CD8-positive, alpha-beta memory T cell (primary cell): ENCODE data around the gene TAF3. TPM values are rescaled to one million over a fixed set of nuclear protein-coding genes. Genes with fewer than 3 reads are reported as not detected.
"Not testable (repeated sequence)": the region's sequence is repeated elsewhere in the genome, so short reads cannot be mapped to it uniquely, and the experiment has no call there.

Experiments used
- CTCF ChIA-PET: fragments of 350-600 bp; sonication (Branson Sonifier 250); formaldehyde crosslinking; loops from one replicate; lab custom pipeline; 2021; ENCODE audit warnings: antibody characterized with exemption; lab: Charles Lee
- POLR2A ChIA-PET: fragments of 350-600 bp; sonication (Branson Sonifier 250); formaldehyde crosslinking; loops from one replicate; lab custom pipeline; 2021; ENCODE audit warnings: antibody characterized with exemption; lab: Charles Lee
- DNase-seq, 5 donors: peaks; one replicate each; pipeline versions ENCODE4 v3.0.0 to v3.0.0-alpha.2; 2020 to 2022; ENCODE audit warnings: mixed read lengths in 1 of 5
- H3K27ac ChIP-seq: one replicate; pipeline ENCODE4 v1.7.0; 2013; ENCODE audit warnings: low read depth, mild to moderate bottlenecking, low read length, moderate library complexity
- H3K27me3 ChIP-seq: 2 replicates; pipeline ENCODE4 v1.7.0; 2013; ENCODE audit warnings: low read length, mild to moderate bottlenecking; ENCODE audit not compliant: insufficient read depth, poor library complexity, severe bottlenecking
- H3K36me3 ChIP-seq: 2 replicates; pipeline ENCODE4 v1.7.0; 2013; ENCODE audit warnings: mild to moderate bottlenecking, low read length, moderate library complexity; ENCODE audit not compliant: insufficient read depth
- H3K4me1 ChIP-seq: 2 replicates; pipeline ENCODE4 v1.7.0; 2013; ENCODE audit warnings: mild to moderate bottlenecking, low read length, moderate library complexity; ENCODE audit not compliant: insufficient read depth
- H3K4me3 ChIP-seq: 2 replicates; pipeline ENCODE4 v1.7.0; 2013; ENCODE audit warnings: mild to moderate bottlenecking, low read length
- H3K9me3 ChIP-seq: 2 replicates; pipeline ENCODE4 v1.7.0; 2013; ENCODE audit warnings: mild to moderate bottlenecking, low read length
- H3K27ac Mint-ChIP-seq, 8 donors: one replicate each; pipeline ENCODE4 v1.8.0; 2020 to 2021; ENCODE audit warnings: mixed read lengths in 8 of 8, mild to moderate bottlenecking in 6 of 8, inconsistent platforms in 3 of 8, moderate library complexity in 3 of 8
- H3K27me3 Mint-ChIP-seq, 2 donors: one replicate each; pipeline ENCODE4 v1.8.0; 2020 to 2021; ENCODE audit warnings: mixed read lengths in 2 of 2, mild to moderate bottlenecking in 1 of 2, moderate library complexity in 1 of 2
- H3K36me3 Mint-ChIP-seq, 3 donors: one replicate each; pipeline ENCODE4 v1.8.0; 2020 to 2021; ENCODE audit warnings: mixed read lengths in 3 of 3, inconsistent platforms in 1 of 3, mild to moderate bottlenecking in 1 of 3
- H3K4me1 Mint-ChIP-seq, 3 donors: one replicate each; pipeline ENCODE4 v1.8.0; 2020 to 2021; ENCODE audit warnings: mixed read lengths in 3 of 3, inconsistent platforms in 1 of 3, mild to moderate bottlenecking in 1 of 3
- H3K4me3 Mint-ChIP-seq, 7 donors: one replicate each; pipeline ENCODE4 v1.8.0; 2020 to 2021; ENCODE audit warnings: mixed read lengths in 7 of 7, mild to moderate bottlenecking in 6 of 7, moderate library complexity in 4 of 7, inconsistent platforms in 2 of 7
- H3K9me3 Mint-ChIP-seq, 5 donors: one replicate each; pipeline ENCODE4 v1.8.0; 2020 to 2022; ENCODE audit warnings: mixed read lengths in 5 of 5, mild to moderate bottlenecking in 3 of 5, moderate library complexity in 2 of 5, inconsistent platforms in 1 of 5
- polyA plus RNA-seq: library from polyadenylated mRNA; unstranded; fragments of 300-500 nt; fragmentation: Illumina TruSeq; gene quantifications from one replicate; pipeline ENCODE4 v1.2.3, GENCODE V29; 2021
- total RNA-seq, 2 experiments: library from RNA; stranded (reverse); gene quantifications; one replicate each; pipeline ENCODE4 v1.2.3, GENCODE V29; 2021

TAF3 gene
- total RNA-seq (10 to 100 TPM; 22.5 to 22.6 TPM), polyA plus RNA-seq (16.9 TPM)

- peaks cover 35 to 51% (median 44%) of the 10 kb centered on the region in 3 donors for H3K4me1 Mint-ChIP-seq
- Histone ChIP-seq H3K4me3 (peak within 1 kb of the TSS; percentile 87), H3K27ac (peak within 1 kb of the TSS; percentile 59), H3K27me3 (no peaks in the 10 kb centered on the region), H3K4me1 (peaks cover 23% of the 10 kb centered on the region), H3K9me3 (no peaks in the 10 kb centered on the region), H3K36me3 (no peaks in the 10 kb centered on the region)
- H3K27me3 Mint-ChIP-seq = peaks cover 0 to 8% of the 10 kb centered on the region in 2 donors
- peaks cover 0 to 31% (median 2%) of the 10 kb centered on the region in 3 donors for H3K36me3 Mint-ChIP-seq
- POLR2A ChIA-PET = interaction anchor here (0.5 to 4.0 kb wide), 4 partner anchors 10 to 365 kb away, joined by 4 to 39 read pairs (median 6); partner anchors contain the start of genes ATP5F1C and KIN
- no peaks in the 10 kb centered on the region for H3K9me3 Mint-ChIP-seq
- peak within 1 kb of the TSS; percentile 94 to 100 (median 97) for H3K4me3 Mint-ChIP-seq
- H3K27ac Mint-ChIP-seq = peak within 1 kb of the TSS; percentile 79 to 96 (median 90)
- peak; percentile 86 to 93 (median 87) for DNase-seq
- CTCF ChIA-PET = interaction anchor here (1.3 to 3.4 kb wide), 3 partner anchors 19 to 31 kb away, joined by 3 to 12 read pairs (median 3); partner anchors contain the start of genes ATP5F1C and KIN
Observed at GRCh38 chr10:7818295-7819120, at the start of gene TAF3. TSS of gene TAF3 (plus strand) at chr10:7818505. CDS start at chr10:7818710, 205 bp downstream.

- Histone ChIP-seq H3K4me1 (no peaks in the 10 kb centered on the region), H3K27me3 (no peaks in the 10 kb centered on the region), H3K9me3 (no peaks in the 10 kb centered on the region), H3K27ac (no peak overlapping the region), H3K4me3 (no peak overlapping the region), H3K36me3 (peaks cover 18% of the 10 kb centered on the region)
- peaks cover 10 to 83% (median 27%) of the 10 kb centered on the region in 3 donors for H3K36me3 Mint-ChIP-seq
- ChIA-PET POLR2A (no interaction called here), CTCF (no interaction called here)
- peak overlapping the region in 1 of 8 donors; percentile 29 for H3K27ac Mint-ChIP-seq
- DNase-seq = no peak
- H3K27me3 Mint-ChIP-seq = peaks cover 0 to 1% of the 10 kb centered on the region in 2 donors
- no peaks in the 10 kb centered on the region for H3K9me3 Mint-ChIP-seq
- peaks cover 0 to 2% (median 0%) of the 10 kb centered on the region in 3 donors for H3K4me1 Mint-ChIP-seq
- H3K4me3 Mint-ChIP-seq = no peak overlapping the region
Observed at GRCh38 chr10:7773845-7774801, 44.2 kb upstream of the TAF3 start.

GRCh38 chr10:7776777-7777176 is 41.5 kb upstream of the TAF3 start:
- Mint-ChIP-seq H3K9me3 (no peaks in the 10 kb centered on the region), H3K27me3 (peaks cover 0 to under 1% of the 10 kb centered on the region in 2 donors), H3K4me3 (no peak overlapping the region), H3K36me3 (peaks cover 14 to 81% (median 32%) of the 10 kb centered on the region in 3 donors), H3K4me1 (peaks cover 6 to 7% (median 6%) of the 10 kb centered on the region in 3 donors), H3K27ac (no peak overlapping the region)
- ChIA-PET POLR2A (interaction anchor here (0.6 to 0.7 kb wide), 2 partner anchors 11 to 34 kb away, joined by 3 to 7 read pairs; partner anchors contain the start of genes ATP5F1C and KIN), CTCF (interaction anchor here (0.6 kb wide), 1 partner anchor 751 kb away, joined by 3 read pairs; no protein-coding TSS in a partner anchor)
- Histone ChIP-seq H3K9me3 (no peaks in the 10 kb centered on the region), H3K4me3 (no peak overlapping the region), H3K27me3 (no peaks in the 10 kb centered on the region), H3K36me3 (peaks cover 28% of the 10 kb centered on the region), H3K4me1 (no peaks in the 10 kb centered on the region), H3K27ac (no peak overlapping the region)
- no peak for DNase-seq

GRCh38 chr10:7782194-7782593 is 36.1 kb upstream of the TAF3 start:
- H3K27ac Mint-ChIP-seq, H3K9me3 ChIP-seq, DNase-seq, CTCF ChIA-PET, H3K27ac ChIP-seq, H3K27me3 Mint-ChIP-seq, POLR2A ChIA-PET, H3K9me3 Mint-ChIP-seq, H3K4me3 ChIP-seq, H3K27me3 ChIP-seq, H3K4me3 Mint-ChIP-seq: not testable (repeated sequence)
- Mint-ChIP-seq H3K36me3 (peaks cover 8 to 51% (median 22%) of the 10 kb centered on the region in 3 donors), H3K4me1 (peaks cover 32 to 35% (median 33%) of the 10 kb centered on the region in 3 donors)
- Histone ChIP-seq H3K4me1 (peaks cover 10% of the 10 kb centered on the region), H3K36me3 (peaks cover 15% of the 10 kb centered on the region)

GRCh38 chr10:7786430-7786829 is 31.9 kb upstream of the TAF3 start:
- Histone ChIP-seq H3K27me3 (no peaks in the 10 kb centered on the region), H3K9me3 (no peaks in the 10 kb centered on the region), H3K36me3 (no peaks in the 10 kb centered on the region), H3K4me1 (peaks cover 35% of the 10 kb centered on the region), H3K4me3 (no peak overlapping the region), H3K27ac (no peak overlapping the region)
- peaks cover 52 to 59% (median 57%) of the 10 kb centered on the region in 3 donors for H3K4me1 Mint-ChIP-seq
- peaks cover 0 to 27% (median 6%) of the 10 kb centered on the region in 3 donors for H3K36me3 Mint-ChIP-seq
- DNase-seq = no peak
- POLR2A ChIA-PET = no interaction called here
- H3K27me3 Mint-ChIP-seq = no peaks in the 10 kb centered on the region
- CTCF ChIA-PET = no interaction called here
- H3K9me3 Mint-ChIP-seq = no peaks in the 10 kb centered on the region
- H3K27ac Mint-ChIP-seq = peak overlapping the region in 3 of 8 donors; percentile 12 to 24 (median 24)
- no peak overlapping the region for H3K4me3 Mint-ChIP-seq

- Histone ChIP-seq H3K36me3 (no peaks in the 10 kb centered on the region), H3K4me1 (peaks cover 43% of the 10 kb centered on the region), H3K9me3 (no peaks in the 10 kb centered on the region), H3K27ac (peak overlapping the region; percentile 77), H3K27me3 (no peaks in the 10 kb centered on the region), H3K4me3 (peak overlapping the region; percentile 86)
- Mint-ChIP-seq H3K4me3 (no peak overlapping the region), H3K9me3 (no peaks in the 10 kb centered on the region), H3K27ac (no peak overlapping the region), H3K27me3 (no peaks in the 10 kb centered on the region), H3K36me3 (peaks cover 0 to 33% (median 8%) of the 10 kb centered on the region in 3 donors), H3K4me1 (peaks cover 61 to 68% (median 66%) of the 10 kb centered on the region in 3 donors)
- DNase-seq = no peak
- ChIA-PET POLR2A (interaction anchor here (0.5 to 2.2 kb wide), 3 partner anchors 10 to 1898 kb away, joined by 3 to 39 read pairs (median 4); partner anchors contain the start of genes ANKRD16, FBH1 and TAF3), CTCF (interaction anchor here (1.1 to 1.9 kb wide), 3 partner anchors 9 to 262 kb away, joined by 3 to 12 read pairs (median 4); partner anchors contain the start of gene TAF3)
Observed at GRCh38 chr10:7787150-7787856, 31.0 kb upstream of the TAF3 start.
